GM18870 (cell line): ENCODE measurements around the gene RAB5IF.
"Not testable (repeated sequence)": the region's sequence is repeated elsewhere in the genome, so short reads cannot be mapped to it uniquely, and the experiment has no call there.

Source experiments
- ATAC-seq: cut with Tn5 transposase; IDR thresholded peaks from one replicate; pipeline ENCODE4 v1.9.1; 2021; ENCODE audit warnings: moderate library complexity; ENCODE audit not compliant: unreplicated experiment

RAB5IF gene

DNA sequence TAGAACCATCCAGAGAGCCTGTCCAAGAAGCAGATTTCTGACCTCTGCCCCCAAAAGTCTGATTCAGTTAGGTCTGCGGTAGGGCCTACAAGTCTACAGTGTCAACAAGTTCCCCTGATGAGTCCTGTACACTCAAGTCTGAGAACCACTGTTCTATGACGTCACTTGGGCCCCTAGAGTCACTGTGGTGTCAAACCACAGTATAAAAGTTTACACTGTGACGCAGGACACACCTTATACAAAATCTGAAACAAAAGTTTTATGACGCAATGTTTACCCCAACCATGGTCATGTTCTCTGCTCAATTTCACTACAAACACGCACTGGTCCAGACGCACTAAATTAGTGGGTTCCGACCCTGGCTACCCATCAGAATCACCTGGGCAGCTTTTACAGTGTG lies 22.5 kb downstream of the RAB5IF start:
- no peak for ATAC-seq

DNA sequence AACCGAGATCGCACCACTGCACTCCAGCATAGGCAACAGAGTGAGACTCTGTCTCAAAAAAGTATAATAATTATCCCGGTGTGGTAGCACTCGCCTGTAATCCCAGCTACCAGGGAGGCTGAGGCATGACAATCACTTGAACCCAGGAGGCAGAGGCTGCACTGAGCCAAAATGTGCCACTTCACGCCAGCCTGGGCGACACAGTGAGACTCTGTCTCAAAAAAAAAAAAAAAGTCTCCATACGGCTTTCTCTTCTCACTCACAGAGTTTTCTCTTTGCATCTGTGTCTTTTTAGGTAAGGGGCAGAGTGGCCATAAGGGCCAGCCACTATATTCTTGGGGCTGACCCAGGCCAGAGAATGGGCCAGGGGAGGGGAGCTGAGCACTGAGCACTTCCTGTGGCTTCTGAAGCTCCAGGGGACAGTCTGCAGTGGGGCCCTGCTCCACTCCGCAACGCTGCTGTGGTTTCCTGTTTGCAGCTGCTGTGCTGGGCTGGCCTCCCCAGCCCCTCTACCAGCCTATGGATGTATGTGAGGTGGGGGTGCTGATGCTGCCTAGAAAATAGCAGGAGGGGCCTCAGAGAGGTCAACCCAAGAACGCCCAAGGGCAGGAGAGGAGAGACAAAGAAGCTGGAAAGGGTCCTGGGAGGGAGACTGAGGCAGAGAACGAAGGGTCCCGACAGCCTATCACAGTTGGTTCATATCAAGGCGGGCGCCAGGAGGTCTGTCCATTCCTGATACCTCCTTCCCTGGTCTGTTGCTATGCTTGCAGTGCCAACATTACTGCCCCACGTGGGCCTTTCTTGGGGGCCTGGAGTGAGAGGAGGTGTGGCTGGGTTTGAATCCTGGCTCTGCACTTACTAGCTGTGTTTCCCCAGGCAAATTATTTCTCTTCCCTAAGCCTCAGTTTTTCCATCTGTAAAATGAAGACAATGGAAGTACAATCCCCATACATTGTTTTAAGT lies 24.4 kb downstream of the RAB5IF start:
- ATAC-seq: no peak

DNA sequence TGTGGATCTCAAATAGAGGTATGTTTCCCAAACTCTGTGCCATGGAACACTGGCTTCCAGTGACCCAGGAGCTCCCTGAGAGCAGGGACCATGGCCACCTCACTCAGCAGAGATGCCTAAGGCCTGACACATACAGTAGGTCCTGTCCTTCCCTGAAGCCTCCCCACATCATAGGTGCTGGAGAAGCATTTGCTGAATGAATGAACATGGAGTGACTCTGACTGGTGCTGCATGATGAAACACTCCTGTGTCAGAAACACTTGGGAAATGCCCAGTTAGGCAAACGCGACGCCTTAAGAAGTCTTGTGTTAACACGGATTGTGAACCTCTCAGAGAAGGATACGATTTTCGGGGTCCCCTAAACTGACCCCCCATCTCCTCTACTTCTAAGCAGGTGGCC lies 26.1 kb downstream of the RAB5IF start:
- ATAC-seq: no peak

DNA sequence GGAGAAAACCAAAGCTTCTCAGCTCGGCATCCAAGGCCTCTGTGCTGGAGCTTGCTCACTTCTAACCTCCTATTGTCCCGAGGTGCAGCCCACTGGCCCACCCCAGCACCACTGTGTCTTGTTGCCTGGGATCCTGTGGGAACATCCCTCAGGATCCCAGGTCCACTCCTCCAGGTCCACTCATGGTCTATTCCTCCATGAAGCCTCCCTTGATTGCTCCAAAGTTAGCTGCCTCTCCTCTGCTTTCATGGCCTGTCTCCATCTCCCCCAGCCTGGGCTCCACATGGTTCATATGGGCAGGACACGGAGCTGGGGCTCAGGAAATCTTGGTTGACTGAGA lies 26.5 kb downstream of the RAB5IF start:
- no peak for ATAC-seq

DNA sequence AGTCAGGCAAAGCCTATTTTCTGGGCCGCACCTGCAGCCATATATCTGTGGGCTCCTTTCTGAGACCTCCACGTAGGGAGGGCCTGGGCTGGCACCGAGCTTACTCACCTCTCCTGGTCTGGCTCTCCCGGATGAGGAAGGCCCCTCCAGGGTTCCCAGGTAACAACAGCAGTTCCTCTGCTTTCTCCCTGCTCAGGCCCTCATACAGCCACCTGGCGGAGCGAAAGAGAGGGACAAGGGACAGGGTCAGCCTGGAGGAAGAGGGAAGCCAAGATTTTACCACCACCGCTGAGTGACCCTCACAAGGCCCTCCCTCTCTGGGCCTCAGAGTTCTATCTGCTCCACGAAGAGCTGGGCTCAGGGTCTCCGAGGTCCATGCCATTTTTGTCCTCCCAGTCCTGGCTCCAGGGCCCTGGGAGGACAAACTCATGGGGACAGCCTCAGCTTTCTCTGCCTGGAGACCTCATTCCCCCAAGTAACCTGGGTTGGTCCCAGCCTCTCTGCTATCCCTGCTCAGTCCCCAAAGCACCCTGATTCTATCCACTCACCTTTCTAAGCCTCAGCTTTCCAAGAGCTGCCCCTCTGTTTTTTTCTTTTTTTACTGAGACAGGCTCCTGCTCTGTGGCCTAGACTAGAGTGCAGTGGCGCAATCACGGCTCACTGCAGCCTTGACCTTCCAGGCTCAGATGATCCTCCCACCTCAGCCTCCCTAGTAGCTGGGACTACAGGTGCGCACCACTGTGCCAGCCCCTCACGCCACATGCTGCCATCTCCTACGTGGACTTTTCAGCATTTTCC lies 27.1 kb downstream of the RAB5IF start:
- no peak for ATAC-seq

DNA sequence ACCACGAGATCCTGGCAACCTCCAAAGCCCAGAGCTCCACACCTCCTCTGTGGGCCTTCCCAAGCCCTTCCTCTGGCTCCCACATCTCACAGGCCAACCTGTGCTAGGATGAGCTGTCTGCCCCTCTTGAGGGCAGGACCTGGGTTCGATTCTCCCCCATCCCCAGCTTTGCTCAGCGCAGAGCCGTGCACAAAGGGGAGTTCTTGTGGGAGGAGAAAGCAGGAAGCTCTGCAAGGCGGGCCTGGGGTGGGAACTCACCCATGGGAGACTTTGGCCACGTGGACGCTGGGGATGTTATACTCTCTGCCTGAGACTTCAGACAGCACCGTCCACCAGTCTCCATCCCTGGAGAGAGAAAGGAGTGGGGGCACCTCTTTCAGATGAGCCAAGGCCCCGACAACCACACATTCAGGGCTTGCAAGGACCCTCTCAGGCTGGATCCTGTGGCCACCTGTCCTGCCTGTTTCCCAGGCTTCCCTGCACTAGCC lies 27.8 kb downstream of the RAB5IF start:
- no peak for ATAC-seq

DNA sequence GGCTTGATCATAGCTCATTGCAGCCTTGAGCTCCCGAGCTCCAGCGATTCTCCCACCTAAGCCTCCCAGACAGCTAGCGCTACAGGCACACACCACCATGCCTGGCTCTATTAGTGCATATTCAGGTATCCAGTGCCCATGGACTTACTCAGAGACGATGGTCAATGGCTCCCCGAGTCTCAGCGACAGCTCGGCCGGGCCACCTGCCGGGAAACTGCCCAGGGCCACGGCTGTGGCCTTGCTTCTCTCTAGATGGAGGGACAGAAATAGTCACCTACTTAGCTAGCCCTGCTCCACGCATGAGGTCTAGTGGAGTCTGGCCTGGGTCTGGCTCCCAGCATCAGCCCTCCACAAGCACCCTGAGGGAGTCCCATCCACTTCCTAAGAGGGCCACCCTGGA lies 28.8 kb downstream of the RAB5IF start:
- ATAC-seq: no peak

DNA sequence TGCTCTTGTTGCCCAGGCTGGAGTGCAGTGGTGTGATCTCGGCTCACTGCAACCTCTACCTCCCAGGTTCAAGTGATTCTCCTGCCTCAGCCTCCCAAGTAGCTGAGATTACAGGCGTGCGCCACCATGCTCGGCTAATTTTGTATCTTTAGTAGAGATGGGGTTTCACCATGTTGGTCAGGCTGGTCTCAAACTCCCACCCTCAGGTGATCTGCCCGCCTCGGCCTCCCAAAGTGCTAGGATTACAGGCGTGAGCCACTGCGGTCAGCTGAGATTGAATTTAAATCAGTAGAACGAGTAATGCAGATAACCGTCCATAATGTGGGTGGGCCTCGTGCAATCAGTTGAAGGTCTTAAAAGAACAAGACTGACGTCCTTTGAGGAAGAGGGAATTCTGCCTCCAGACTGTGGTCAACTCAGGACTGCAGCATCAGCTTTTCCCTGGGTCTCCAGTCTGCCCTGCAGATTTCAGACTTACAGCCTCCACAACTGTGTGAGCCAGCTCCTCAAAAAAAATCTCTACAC lies 33.4 kb downstream of the RAB5IF start:
- ATAC-seq: not testable (repeated sequence)

DNA sequence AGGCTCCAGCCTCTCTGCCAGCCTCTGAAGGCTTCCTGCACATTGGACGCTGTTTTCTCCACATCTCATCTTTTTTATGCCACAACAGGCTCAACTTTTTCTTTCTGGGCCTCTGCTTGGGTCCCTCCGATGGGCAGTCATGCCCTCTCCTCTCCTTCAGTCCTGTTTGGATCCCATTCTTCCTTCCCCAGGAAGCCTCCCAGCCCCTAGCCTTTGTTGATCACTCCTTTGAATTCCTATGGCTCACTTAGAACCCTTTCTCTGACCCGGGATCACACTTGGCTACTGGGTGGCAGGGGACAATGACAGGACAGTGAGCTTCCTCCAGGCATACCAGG lies 35.9 kb downstream of the RAB5IF start:
- no peak for ATAC-seq

DNA sequence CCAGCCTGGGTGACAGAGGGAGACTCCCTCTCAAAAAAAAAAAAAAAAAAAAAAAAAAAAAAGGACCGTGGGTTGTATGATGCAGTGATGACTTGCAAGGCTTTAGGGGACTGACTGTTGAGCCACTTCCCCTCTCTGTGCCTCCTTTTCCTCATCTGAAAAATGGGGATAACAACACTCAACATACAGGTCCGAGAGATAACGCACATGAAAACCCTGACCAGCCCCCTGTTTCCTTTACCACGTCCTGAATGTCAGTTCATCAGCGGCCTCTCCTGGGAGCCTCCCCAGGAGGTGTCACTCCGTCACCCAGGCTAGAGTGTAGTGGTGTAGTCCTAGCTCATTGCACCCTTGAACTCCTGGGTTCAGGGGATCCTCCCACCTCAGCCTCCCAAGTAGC lies 36.6 kb downstream of the RAB5IF start:
- ATAC-seq: no peak

DNA sequence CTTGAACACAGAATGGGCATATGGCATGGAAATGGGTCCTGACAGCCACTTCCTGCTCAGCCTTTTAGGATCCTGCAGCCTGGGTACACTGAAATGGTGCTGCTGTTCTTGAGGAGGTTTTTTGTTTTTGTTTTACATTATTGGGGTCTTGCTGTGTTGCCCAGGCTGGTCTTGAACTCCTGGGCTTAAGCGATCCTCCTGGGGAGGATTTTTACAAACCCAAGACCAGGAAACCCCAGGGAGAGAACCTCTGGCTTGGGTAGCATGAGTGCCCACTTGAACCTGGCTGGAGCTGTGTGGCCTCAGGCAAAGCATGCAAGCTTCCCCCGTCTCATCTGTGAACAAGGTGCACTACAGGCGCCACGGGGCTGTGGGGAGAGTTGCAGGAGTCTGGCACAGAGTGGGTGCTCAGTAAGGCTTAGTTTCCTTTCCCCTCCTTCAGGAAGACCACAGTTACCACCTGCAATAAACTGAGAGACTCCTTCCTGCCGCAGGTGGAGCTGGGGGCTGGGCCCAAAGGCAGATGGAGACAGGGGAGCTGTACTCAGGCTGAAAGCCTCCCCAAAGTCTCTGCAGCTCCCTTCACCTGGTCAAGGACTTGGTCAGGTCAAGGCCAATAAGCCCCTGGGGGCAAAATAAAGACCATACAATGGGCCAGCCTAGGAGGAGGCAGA lies 38.6 kb downstream of the RAB5IF start:
- no peak for ATAC-seq

DNA sequence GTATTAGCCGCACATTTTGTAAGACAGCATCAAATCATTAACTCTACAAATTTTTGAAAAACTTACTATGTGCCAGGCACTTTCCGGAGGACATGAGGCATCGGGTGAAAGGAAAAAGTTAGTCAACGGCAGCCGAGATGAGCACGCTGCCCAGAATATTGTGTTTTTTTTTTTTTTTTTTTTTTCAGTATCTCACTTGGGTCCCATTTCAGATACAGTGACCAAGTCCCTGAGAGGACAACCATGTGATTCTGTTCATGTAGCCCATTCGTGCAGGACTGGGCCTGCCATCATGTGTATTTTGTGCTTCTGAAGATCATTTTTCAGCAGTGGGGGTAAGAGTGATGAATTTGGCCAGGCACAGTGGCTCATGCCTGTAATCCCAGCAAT lies 39.1 kb downstream of the RAB5IF start:
- no peak for ATAC-seq

DNA sequence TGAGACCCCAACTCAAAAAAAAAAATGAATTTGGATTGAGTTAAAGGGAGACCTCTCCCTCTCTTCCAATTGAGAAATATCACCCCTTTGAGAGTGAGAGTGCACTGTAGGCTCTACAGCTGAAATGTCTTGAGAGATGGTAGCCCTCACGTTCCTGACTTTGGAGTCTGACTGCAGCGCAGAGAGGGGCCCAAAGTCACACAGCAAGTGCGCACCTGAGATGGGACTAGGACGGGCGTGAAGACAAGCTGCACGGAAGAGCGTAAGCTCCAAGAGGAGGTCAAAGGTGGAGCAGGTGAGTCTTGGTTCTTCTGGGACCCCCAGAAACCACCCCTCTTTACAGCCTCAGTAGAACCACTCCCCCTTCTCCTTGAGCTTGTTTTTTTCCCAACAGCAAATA lies 39.8 kb downstream of the RAB5IF start:
- no peak for ATAC-seq

DNA sequence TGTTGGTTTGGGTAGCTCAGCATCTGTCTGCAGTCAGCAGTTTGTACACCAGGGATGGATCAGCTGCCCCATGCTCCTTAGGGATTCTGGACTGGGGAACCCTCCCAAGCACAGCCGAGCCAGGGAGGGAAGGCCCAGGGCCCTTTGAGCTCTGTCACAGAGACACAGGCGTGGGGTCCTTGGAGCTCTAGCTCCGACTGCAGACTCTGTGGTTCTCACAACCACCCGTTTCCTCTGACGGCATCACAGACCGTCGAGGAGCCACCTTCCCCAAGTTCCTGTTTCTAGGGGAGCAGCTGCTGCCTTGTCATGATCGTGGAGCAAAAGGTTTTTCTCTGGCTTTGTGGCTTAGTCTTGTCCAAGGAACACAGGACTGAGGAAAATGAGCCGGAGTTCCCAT lies 40.4 kb downstream of the RAB5IF start, which contains the start of gene SLA2:
Gene SLA2 (minus strand): TSS at position 199 of the 400 bp plus-strand sequence. CDS start 4,861 bp downstream, outside the sequence.
- ATAC-seq: no peak

DNA sequence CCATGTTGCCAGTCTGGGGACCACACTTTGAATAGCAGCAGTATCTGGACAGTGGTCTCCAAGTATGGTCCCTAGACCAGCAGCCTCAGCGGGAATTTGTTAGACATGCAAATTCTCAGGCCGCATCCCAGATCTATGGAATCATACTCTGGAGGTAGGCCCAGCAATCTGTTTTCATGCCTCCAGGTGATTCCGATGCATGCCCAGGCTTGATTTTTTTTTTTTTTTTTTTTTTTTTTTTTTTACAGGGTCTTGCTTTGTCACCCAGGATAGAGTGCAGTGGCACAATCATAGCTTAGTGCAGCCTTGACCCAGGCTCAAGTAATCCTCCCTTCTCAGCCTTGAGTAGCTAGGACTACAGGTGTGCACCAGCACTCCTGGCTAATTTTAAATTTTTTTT lies 41.1 kb downstream of the RAB5IF start:
- no peak for ATAC-seq

DNA sequence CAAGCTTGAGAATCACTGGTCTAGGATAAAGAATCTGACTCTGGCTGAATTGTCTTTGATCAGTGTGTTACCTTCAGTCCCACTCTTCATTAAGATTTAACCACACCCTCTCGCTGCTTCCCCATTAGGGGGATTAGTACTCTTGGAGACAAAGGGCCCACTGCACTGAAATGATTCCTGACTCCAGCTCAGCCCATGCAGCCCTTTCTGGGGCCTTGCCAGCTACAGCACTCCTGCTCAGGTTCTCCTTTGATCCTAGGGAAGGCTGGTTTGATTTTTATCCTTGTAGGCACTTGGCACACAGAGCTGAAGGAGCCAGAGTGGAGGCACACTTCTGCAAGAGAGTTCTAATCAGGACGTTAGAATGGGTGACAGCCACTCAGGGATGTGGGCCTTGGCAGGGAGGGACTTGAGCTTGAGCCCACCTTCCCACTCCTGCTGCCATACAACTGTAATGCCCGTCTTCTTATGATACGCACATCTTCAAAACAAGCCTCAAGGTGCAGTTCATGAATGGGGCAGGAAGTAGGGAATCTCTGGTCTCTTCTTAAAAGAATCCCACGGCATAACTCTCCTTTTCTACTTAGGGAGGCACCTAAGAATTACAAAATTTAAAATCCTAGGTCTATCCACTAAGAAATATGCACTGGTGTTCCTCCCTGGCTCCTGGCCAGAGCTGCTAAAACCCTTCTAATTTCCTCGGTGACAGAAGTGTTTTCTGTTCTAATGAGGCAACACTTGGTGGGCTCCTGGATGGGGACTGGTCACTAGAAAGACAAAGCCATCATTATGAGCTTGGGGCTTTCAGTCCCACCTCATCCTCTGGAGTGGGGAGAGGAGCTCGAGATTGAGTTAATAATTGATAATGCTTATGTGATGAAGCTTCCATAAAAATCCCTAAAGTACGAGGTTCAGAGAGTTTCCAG lies 41.9 kb downstream of the RAB5IF start:
- no peak for ATAC-seq

DNA sequence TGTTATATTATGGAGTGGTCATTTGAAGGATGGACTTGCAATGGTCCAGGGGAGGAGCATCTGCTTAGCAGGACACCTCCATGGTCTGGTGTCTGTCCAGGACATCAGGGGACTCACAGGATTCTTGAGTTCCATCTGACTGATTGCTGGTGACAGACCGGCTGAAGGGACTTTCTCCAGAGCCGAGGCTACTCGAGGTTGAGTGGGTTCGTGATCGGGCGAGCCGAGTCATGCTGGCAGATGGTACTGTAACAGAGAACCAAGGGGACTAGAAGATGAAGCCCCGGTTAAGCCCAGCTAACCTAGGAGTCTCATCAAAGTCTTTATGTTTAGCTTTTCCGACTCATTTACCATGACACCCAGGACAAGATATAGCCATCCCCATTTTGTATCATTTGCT lies 47.9 kb downstream of the RAB5IF start:
- no peak for ATAC-seq

DNA sequence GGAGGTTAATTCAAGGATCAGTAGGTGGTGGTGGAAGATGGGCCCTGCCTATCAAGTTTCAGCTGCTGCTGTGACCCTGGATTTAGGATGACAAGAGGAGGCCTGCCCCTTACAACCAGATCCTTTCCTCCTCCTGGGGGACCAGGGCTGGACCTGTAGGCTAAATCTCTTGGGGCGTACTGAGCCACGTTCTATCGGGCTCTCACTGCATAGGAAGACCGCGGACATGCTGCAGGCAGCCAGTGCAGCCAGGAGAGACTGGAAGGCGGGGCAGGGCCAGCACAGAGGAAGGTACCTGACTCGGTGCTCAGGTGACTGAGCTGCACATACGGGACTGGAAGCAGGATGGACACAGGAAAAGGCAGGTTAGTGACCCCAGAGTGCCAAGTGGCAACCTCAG lies 48.9 kb downstream of the RAB5IF start:
- no peak for ATAC-seq

DNA sequence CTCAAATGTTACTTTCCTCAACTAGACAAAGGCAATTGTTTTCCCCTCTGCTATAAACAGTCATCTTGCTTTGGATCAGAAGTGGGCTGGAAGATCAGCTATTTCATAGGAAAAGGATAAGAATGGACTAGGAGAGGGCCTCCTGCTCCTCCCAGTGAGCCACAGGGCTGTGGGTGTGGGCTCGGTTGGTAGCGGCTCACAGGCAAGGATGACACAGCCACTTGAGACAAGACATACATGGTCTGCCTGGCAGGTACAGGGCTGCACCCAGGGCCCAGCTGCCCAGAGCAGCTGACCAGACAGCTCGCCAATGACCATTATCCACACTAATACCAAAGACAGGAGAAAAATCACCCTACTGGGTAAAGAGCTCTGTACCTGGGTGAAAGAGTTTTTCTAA lies 49.4 kb downstream of the RAB5IF start:
- ATAC-seq: no peak

DNA sequence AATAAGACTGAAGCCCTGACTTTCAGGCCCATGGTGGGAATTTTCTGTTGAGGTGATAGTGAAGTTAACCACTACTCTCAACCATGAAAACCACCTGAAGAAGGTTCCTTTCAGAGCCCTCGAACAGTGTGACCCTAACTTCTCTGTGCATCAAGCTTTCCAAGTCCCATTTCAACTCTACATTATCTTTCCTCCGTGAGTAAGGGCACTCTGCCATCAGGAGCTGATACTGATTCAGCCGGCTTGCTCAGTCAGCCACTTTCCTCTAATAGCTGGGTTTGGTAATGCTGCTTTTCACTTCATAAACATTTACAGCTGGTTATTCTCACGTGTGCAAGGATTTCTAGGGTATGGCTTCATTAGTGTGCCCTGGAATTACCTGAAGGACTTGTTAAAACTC lies 51.2 kb downstream of the RAB5IF start:
- no peak for ATAC-seq
